AG04449 (cell line): Measurements from ENCODE around the gene UBA5.

Experiments
- CTCF ChIA-PET: fragments of 350-600 bp; formaldehyde crosslinking; extraction: SDS; loops from one replicate; lab custom pipeline; 2021; ENCODE audit warnings: antibody characterized with exemption; lab: Yijun Ruan, JAX
- POLR2A ChIA-PET: fragments of 400-600, 350-600 bp; formaldehyde crosslinking; extraction: SDS; loops from one replicate; lab custom pipeline; 2020; ENCODE audit warnings: antibody characterized with exemption, inconsistent platforms; lab: Yijun Ruan, JAX
- DNase-seq: peaks from one replicate; pipeline ENCODE4 v3.0.0-alpha.2; 2010; ENCODE audit warnings: low read depth, low spot score
- H3K4me3 ChIP-seq: 2 replicates; pipeline ENCODE4 v1.5.1; 2011; ENCODE audit warnings: low read depth, mild to moderate bottlenecking, control low read depth, low read length
- CTCF ChIP-seq: IDR thresholded peaks from one replicate; pipeline ENCODE4 v1.5.1; 2011; ENCODE audit warnings: mild to moderate bottlenecking, moderate library complexity, low read length, control low read depth, inconsistent platforms; ENCODE audit not compliant: insufficient read depth; ENCODE audit errors: missing control alignments

UBA5 gene

GRCh38 chr3:132721479-132722164, 61.5 kb downstream of the UBA5 start:
- peak; percentile 51 for TF ChIP-seq CTCF
- ChIA-PET POLR2A (interaction anchor here (1.2 kb wide), 1 partner anchor 63 kb away, joined by 3 read pairs; no protein-coding TSS in a partner anchor), CTCF (no interaction called here)
- peak overlapping the region; percentile 79 for H3K4me3 ChIP-seq
- no peak for DNase-seq

- peak within 1 kb of the TSS; percentile 79 for H3K4me3 ChIP-seq
- TF ChIP-seq CTCF = no peak
- ChIA-PET POLR2A (interaction anchor here (1.2 kb wide), 1 partner anchor 63 kb away, joined by 3 read pairs; no protein-coding TSS in a partner anchor), CTCF (interaction anchor here (0.9 to 2.1 kb wide), 5 partner anchors 9 to 690 kb away, joined by 3 to 12 read pairs (median 6); no protein-coding TSS in a partner anchor)
- peak; percentile 78 for DNase-seq
Observed at GRCh38 chr3:132722165-132723023, 62.3 kb downstream of the UBA5 start, which contains the start of gene NPHP3. Gene NPHP3, minus strand, starts transcription at chr3:132722409. Its CDS starts 54 bp downstream, at chr3:132722355.

- peak overlapping the region; percentile 79 for H3K4me3 ChIP-seq
- ChIA-PET POLR2A (no interaction called here), CTCF (interaction anchor here (0.9 to 2.1 kb wide), 9 partner anchors 9 to 701 kb away, joined by 3 to 12 read pairs (median 4); no protein-coding TSS in a partner anchor)
- no peak for DNase-seq
- TF ChIP-seq CTCF = no peak
Observed at GRCh38 chr3:132723024-132723950, 63.2 kb downstream of the UBA5 start.

GRCh38 chr3:132726341-132726823, 66.3 kb downstream of the UBA5 start:
- H3K4me3 ChIP-seq = no peak overlapping the region
- ChIA-PET POLR2A (no interaction called here), CTCF (interaction anchor here (0.7 to 8.5 kb wide), 47 partner anchors 8 to 1486 kb away, joined by 3 to 160 read pairs (median 4); partner anchors contain the start of genes BFSP2 and DNAJC13)
- peak; percentile 28 for TF ChIP-seq CTCF
- no peak for DNase-seq
